Activated CD4-positive, CD25-positive, alpha-beta regulatory T cell treated with anti-CD3 and anti-CD28 coated beads, Interleukin-2, amount 50 U/mL, for 72 hours (primary cell): ENCODE data around the gene TSKS.

Source experiments
- DNase-seq: peaks from one replicate; pipeline ENCODE4 v3.0.0; 2021

The TSKS gene

GRCh38 chr19:49713236-49713845, 49.8 kb downstream of the TSKS start:
- no peak for DNase-seq

GRCh38 chr19:49712397-49712859, 50.7 kb downstream of the TSKS start:
- no peak for DNase-seq

- DNase-seq, result no peak
Measured at GRCh38 chr19:49710372-49710951, 52.6 kb downstream of the TSKS start.

GRCh38 chr19:49705919-49706318, 57.2 kb downstream of the TSKS start:
- DNase-seq, result no peak

GRCh38 chr19:49704888-49705642, 58.0 kb downstream of the TSKS start:
- DNase-seq, result no peak

GRCh38 chr19:49701271-49701786, 61.8 kb downstream of the TSKS start:
- DNase-seq, result no peak

GRCh38 chr19:49700563-49700962, 62.5 kb downstream of the TSKS start:
- DNase-seq, result no peak

GRCh38 chr19:49699364-49699763, 63.7 kb downstream of the TSKS start:
- DNase-seq, result no peak

GRCh38 chr19:49696865-49697264, 66.2 kb downstream of the TSKS start:
- no peak for DNase-seq

GRCh38 chr19:49696115-49696514, 67.0 kb downstream of the TSKS start:
- DNase-seq, result no peak

GRCh38 chr19:49692147-49692506, 71.0 kb downstream of the TSKS start:
- DNase-seq, result no peak

- no peak for DNase-seq
Measured at GRCh38 chr19:49691243-49692146, 71.6 kb downstream of the TSKS start.

GRCh38 chr19:49690656-49691242, 72.4 kb downstream of the TSKS start, which contains the start of gene CPT1C:
Gene CPT1C, plus strand, starts transcription at chr19:49691116. Its CDS starts 1,137 bp downstream, at chr19:49692253.
- no peak for DNase-seq

- no peak for DNase-seq
Measured at GRCh38 chr19:49690079-49690655, 72.9 kb downstream of the TSKS start.
